NCI-H2081 (cell line): ENCODE data around the gene YJU2.
A peak's percentile ranks its signal among the peaks of the same experiment; 100 is the strongest.
"Not testable (repeated sequence)": the region's sequence is repeated elsewhere in the genome, so short reads cannot be mapped to it uniquely, and the experiment has no call there.

Source experiments
- DNase-seq, 2 experiments: peaks; one replicate each; lab custom pipeline; 2025; lab: John Stamatoyannopoulos, UW

The YJU2 gene

DNA sequence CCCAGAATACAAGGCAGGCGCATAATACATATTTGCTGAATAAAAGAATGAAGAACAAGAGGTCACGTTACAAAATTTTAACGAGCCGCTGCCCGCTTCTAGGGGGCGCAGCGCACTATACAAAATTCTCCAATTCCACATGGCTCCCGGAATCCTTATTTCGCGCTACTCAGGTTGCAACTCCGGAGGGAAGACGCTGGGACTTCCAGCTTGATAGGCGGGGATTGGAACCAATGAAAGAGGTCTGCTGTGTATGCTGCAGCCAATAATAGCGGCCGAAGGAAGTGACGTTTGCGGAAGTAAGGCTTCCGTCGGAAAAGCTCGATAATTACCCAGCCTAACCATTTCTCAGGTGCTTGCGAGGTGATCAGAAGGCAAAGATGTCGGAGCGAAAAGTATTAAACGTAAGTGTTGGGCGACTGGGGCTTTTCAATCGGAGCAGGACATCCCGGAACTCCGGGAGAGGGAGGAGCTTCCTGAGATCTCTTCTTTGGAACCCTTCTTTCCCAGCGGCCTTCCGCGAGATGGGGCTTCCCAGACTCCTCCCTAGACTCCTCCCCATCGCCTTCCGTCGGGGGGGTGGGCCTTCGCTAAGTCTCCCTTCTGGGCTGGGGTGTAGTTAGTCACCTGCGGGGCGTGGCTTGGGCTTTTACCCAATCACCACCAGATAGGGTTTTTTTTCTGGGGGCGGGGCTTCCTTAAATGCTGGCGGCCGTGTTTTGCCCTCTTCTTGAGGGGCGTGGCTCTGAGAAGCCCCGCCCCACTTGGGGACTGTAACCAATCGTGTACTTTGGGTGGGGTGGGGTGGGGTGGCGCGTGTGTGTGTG, at the start of gene YJU2:
Gene YJU2 (plus strand): TSS at position 314 of the 827 bp plus-strand sequence. CDS start 67 bp downstream, at position 381.
- peak; percentile 98 to 100 for DNase-seq

DNA sequence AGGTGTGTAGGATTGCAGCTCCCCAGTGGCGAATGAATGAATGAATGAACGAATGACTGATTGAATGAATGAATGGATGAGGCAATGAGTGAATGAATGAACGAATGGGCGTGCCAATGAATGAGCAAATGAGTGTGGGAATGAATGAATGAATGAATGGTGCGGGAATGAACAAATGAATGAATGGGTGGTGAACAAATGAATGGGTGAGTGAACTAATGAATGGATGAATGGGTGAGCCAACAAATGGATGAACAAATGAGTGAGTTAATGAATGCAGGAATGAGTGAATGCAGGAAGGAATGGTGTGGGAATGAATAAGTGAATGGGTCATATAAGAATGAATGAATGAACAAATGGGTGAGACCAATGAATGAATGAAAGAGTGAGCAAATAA, 49.7 kb upstream of the YJU2 start:
- no peak for DNase-seq

DNA sequence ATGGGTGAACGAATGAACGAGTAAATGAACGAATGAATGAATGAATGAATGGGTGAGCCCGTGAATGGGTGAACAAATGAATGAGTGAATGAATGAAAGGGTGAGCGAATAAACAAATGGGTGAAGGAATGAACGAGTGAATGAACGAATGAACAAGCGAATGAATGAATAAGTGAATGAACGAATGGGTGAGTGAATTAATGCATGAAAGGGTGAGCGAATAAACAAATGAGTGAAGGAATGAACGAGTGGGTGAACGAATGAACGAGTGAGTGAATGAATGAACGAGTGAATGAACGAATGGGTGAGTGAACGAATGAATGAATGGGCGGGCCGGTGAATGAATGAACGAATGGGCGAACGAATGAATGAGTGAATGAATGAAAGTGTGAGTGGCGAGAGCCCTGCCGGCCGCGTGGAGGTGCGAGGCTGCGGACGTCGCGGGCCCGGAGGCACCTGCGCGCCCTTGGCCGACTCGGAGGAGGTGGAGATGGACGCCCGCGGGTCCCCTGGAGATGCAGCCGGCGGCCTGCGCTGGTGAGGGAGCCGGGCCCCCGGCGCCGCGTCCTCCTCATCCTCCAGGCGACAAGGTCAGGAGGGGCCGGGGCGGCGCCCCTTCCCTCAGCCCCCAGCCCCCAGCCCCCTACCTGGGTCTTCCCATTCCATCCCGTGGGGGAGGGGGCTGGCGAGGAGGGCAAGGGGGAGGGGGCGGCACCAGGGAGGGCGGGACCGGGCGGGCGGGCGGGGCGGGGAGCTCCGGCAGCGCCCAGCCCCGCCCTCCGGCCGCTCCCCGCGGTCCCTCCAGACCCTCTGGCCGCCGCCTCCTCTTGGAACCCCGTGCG, 49.0 kb upstream of the YJU2 start:
- DNase-seq = no peak

DNA sequence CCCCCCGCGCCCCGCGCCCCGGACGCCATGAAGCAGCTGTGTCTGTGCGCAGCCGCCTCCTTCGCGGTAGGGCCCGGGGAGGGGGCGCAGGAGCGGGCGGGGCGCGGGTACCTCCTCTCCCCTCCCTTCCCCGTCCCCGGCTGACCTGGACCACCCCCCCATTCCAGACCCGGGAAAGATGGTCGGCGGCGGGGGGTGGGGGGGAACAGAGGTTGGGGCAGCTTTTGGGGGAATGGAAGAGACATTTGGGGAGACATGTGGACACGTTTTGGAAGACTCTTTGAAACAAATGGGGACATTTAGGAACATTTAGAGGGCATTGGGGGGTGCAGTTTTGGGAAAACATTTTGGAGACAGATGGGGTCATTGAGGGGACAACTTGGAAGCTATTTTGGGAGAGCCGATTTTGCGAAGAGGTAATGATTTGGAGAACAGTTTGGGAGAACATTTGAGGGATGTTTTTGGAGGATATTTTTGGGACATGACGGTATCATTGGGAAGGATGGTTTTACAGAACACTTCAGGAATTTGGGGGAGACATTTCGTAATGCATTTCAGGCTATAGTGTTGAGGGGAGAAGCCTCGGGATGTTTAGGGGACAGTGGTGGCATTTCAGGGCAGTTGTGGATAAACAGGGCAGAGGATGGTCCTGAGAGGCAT, 48.3 kb upstream of the YJU2 start:
- no peak for DNase-seq

DNA sequence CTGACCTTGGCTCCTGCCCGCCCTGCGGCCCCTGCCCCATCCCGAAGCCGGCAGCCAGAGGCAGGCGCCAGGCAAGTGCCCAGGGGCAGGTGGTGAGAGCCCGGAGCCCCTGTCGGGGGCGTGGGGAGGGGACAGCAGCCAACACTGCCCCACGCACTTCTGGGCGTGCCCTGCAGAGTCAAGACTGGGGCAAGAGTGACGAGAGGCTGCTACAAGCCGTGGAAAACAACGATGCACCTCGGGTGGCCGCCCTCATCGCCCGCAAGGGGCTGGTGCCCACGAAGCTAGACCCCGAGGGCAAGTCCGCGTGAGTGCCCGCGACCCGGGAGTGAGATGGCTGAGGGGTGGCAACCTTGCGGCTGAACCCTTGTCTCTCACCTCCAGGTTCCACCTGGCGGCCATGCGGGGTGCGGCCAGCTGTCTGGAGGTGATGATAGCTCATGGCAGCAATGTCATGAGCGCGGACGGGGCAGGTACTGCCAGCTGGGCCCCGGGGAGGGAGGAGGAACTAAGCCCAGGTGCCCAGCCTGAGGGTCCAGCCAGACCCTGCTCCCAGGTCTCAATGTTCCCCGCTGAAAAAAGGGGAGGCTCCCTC, 47.1 kb upstream of the YJU2 start:
- DNase-seq = no peak

DNA sequence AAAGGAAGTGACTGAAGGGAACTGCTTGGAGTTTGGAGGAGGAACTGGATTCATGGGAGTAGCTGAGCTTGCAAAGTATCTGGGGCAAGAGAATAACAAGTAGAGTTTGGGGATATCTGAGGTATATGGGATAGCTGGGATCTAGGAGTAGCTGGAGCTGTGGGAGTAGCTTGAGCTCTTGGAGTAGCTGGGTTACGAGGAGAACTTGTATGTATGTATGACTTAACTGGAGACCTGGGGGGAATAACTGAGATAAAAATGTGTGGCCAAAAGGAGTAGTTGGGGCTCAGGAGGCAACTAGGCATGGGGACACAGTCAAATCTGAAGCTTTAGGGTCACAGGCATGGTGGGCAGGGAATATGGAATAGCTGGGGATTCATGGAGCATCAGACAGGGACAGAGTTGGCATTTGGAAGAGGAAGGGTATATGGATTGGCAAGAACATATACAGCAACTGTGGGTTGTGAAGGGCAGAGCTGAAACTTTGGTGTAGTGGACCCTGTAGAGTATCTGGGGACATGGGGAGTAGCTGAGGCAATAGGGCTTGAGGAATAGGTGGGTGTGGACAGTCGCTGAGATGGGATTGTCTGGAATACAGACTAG, 45.8 kb upstream of the YJU2 start:
- DNase-seq = no peak

DNA sequence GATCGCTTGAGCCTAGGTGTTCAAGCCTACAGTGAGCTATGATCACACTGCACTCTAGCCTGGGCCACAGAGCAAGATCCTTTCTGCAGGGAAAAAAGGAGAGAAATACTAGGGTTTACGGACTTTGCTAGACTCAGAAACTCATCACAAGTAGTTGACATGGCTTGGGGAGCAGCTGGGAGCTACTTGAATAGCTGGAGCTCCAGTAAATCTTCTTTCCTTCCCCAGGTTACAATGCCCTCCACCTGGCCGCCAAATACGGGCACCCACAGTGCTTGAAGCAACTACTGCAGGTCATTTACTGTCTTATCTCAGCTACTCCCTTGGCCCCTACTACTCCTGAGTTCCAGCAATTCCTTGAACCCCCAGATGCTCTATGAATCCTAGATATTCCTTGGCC, 45.1 kb upstream of the YJU2 start:
- no peak for DNase-seq

DNA sequence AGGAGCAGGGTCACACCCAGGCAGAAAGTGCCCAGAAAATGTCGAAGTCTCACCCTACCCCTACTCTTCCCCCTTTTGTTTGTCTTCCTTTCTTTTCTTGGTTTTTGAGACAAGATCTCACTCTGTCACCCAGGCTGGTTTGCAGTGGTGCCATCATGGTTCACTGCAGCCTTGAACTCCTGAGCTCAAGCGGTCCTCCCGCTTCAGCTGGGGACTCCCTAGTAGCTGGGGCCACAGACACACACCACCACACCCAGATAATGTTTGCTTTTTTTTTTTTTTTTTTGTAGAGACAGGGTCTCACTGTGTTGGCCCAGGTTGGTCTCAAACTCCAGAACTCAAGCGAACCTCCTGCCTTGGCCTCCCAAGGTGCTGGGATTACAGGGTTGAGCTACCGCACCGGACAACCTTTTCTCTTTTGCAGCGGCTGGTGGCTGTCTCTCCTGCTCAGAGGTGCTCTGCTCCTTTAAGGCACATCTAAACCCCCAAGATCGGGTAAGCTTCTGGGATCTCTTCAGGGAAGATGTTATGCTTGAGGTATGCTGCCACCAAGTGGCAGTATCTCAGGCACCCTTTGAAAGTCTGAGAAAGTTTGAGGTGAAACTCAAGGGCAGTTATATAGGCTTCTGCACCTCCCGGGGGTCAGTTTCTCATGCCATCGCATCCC, 39.9 kb upstream of the YJU2 start:
- DNase-seq = no peak

DNA sequence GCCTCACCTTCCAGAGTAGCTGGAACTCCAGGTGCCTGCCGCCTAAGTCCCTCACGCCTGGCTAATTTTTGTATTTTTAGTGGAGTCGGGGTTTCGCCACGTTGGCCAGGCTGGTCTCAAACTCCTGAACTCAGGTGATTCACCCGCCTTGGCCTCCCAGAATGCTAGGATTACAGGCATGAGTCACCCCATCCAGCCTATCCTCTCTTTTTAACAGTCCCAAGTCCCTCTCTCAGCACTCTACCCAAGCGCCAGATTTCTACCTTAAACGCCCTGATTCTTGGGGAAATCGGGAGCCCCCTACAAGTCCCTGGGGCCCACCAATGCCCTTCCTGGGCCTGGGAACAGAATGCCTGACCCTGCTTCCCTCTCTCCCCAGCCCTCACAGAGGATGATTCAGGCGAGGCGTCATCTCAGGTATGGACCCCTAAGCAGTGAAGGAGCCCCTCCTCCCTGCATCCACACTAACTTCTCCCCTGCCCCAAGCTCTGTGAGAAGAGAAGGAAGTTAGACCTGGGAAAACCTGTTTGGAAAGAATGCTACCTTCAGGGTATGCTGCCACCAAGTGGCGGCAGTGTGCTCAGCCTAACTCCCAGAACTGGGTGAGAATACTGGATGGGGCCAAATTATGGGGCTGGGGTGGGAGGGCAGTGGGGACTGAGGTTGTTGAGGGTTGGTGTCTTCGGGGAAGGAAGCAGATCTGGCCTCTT, 38.3 kb upstream of the YJU2 start:
- DNase-seq = no peak

DNA sequence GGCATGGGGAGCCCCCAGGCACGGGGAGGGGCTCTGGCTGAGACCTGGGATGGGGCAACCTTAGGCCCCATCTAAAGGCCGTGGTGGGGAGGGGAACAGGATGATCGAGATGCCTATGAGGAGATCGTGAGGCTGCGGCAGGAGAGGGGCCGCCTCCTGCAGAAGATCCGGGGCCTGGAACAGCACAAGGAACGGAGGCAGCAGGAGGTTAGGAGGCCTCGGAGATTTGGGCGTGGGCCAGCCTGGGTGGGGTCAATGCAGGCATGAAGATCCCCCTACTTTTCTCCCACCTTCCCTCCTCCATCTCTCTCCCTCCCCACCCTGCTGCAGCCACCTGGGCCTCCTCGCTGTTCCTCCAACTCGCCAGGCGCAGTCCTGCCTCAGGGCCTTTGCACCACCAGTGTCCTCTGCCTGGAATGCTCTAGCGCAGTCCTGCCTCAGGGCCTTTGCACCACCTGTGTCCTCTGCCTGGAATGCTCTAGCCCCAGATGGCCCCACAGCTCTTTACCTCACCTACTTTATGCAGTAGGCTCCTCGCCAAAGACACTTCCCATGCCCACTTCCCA, 36.6 kb upstream of the YJU2 start:
- DNase-seq = no peak

DNA sequence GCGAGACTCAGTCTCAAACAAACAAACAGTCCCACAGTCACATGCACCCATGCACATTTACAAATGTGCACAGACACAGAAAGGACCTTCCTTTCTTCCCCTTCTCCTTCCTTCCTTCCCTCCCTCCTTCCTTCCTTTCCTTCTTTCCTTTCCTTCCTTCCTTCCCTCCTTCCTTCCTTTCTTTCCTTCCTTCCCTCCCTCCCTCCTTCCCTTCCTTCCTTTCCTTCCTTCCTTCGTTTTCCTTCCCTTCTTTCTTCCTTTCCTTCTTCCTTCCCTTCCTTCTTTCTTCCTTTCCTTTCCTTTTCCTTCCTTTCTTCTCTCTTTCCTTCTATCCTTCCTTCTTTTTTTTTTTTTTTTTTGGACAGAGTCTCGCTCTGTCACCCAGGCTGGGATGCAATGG, 33.8 kb upstream of the YJU2 start:
- DNase-seq = no peak

DNA sequence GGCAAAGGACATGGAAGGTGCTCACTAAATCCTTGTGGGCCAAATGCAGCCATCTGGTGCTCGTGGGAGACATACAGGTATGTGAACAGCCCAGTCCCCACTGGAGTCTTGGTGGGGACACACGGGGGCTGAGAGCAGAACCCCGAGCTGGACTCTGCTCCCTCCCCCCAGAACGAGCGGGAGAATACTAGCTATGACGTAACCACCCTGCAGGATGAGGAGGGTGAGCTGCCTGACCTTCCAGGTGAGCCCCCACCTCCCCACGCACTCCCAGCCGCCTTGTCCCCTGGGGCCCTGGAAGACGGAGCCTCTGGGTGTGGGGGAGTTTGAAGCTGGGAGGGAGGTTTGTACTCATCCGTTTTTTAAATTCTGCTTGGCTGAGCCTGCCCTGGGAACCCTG, 31.1 kb upstream of the YJU2 start:
- DNase-seq = no peak

DNA sequence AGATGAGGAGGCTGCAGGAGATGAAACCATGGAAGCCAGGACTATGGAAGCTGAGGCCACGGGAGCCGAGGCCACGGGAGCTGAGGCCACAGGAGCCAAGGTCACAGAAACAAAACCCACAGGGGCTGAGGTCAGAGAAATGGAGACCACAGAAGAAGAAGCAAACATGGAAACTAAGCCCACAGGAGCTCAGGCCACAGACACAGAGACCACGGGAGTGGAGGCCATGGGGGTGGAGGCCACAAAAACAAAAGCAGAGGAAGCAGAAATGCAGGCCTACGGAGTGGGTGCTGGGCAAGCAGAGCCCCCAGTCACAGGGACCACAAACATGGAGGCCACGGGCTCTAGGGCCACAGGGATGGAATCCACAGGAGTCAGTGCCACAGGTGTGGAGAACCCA, 30.0 kb upstream of the YJU2 start:
- no peak for DNase-seq

DNA sequence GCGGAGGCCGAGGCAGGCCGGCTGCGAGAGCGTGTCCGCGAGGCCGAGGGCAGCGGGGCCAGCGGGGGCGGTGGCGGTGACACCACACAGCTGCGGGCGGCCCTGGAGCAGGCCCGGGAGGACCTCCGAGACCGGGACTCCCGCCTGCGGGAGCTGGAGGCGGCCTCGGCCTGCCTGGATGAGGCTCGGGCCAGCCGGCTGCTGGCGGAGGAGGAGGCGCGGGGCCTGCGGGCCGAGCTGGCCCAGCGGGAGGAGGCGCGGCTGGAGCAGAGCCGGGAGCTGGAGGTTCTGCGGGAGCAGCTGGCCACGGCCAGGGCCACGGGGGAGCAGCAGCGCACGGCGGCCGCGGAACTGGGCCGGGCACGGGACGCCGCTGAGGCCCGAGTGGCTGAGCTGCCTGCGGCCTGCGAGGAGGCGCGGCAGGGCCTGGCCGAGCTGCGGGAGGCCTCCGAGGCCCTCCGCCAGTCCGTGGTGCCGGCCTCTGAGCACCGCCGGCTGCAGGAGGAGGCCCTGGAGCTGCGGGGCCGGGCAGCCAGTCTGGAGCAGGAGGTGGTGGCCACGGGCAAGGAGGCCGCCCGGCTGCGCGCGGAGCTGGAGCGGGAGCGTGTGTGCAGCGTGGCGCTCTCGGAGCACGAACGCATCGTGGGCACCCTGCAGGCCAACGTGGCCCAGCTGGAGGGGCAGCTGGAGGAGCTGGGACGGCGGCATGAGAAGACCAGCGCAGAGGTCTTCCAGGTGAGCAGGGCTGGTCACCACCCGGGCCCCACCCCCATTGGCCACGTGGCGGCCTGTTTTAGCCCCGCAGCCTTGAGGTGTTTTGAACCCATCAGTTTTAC, 29.2 kb upstream of the YJU2 start:
- no peak for DNase-seq

DNA sequence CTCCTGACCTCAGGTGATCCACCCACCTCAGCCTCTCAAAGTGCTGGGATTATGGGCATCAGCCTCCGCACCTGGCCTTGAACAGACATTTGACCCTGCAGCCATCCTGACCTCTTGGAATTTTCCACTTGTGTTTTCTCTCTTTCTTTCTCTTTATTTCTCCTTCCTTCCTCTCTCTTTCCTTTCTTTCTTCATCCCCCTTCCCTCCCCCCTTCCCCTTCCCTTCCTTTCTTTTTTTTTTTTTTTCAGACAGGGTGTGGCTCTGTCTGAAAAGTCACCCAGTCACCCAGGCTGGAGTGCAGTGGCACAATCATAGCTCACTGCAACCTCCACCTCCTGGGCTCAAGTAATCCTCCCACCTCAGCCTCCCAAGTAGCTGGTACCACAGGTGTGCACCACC, 28.4 kb upstream of the YJU2 start:
- DNase-seq = not testable (repeated sequence)

DNA sequence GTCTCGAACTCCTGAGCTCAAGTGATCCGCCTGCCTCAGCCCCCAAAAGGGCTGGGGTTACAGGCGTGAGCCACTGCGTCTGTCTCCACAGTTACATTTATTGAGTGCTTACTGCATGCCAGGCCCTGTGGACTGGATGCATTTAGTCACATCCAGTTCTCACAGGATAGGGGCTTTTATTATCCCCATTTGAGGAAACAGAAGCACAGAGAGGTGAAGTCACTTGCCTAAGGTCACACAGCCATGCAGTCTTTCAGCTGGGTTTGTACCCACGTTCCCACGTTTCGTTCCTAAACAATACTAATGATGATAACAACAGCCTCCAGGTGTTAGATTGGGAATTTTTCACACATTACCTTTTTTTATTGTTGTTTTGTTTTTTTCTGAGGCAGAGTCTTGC, 26.7 kb upstream of the YJU2 start:
- DNase-seq = no peak

DNA sequence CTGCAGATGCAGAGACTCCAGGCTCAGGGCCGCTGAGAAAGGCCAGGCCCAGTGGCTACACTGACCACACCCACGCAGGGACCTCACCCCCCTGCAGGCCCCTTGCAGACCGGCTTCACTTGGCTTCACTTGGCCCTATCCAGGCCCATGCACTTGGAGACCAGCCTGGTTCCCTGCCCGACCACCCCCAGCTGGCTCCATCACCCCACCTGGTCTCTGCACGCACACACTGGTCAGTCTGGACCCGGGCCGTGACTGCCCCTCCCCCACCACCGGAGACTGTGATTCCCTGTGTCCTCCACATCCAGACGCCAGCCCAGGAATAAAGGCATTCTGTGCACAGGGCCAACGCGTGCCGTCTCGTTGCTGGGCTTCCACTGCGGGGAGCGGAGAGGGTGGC, 22.4 kb upstream of the YJU2 start:
- no peak for DNase-seq

DNA sequence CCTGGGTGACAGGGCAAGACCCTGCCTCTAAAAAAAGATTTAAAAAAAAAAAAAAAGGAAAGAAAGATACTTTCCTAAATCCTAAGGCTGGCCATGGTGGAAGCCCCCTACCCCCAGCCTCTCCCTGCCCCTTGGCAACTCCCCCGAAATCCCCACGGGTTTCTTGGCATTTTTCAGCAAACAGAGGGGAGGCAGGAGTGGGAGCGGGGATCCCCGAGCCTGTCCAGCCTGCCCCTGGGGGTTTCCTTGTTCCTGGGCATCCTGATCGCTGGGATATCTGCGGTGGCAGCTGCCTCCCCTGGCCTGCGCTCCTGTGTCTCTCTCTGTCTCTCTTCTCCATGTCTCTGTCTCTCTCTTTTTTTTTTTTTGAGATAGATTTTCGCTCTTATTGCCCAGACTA, 21.0 kb upstream of the YJU2 start:
- DNase-seq = no peak

DNA sequence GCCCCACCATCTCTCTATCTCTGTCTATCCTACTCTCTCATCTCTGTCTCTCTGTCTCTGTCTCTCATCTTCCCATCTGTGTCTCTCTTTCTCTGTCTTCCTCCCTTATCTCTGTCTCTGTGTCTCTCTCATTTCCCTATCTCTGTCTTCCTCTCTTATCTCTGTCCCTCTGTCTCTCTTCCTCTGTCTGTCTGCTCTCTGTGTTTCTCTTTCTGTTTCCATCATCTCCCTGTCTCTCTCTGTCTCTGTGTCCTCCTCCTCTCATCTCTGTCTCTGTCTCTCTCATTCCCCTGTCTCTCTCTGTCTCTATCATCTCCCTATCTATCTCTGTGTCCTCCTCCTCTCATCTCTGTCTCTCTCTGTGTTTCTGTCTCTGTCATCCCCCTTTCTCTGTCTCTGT, 19.1 kb upstream of the YJU2 start:
- DNase-seq = no peak
